Neural cell (in vitro differentiated cells): ENCODE data around the gene OR2M2.

Source experiments
- CTCF ChIP-seq: fragments of 450-650 bp; IDR thresholded peaks from 2 replicates; pipeline ENCODE4 v1.5.1; 2014; ENCODE audit warnings: antibody characterized with exemption, mild to moderate bottlenecking, moderate library complexity; ENCODE audit not compliant: poor library complexity, severe bottlenecking
- EP300 ChIP-seq: fragments of 450-650 bp; conservative IDR thresholded peaks from 2 replicates; pipeline ENCODE4 v1.6.1; 2014; ENCODE audit warnings: antibody characterized with exemption, mild to moderate bottlenecking, moderate library complexity; ENCODE audit not compliant: poor library complexity, severe bottlenecking
- MXI1 ChIP-seq: fragments of 450-650 bp; conservative IDR thresholded peaks from 2 replicates; pipeline ENCODE4 v1.6.1; 2014; ENCODE audit warnings: antibody characterized with exemption, mild to moderate bottlenecking; ENCODE audit not compliant: poor library complexity, severe bottlenecking
- POLR2AphosphoS5 ChIP-seq: IDR thresholded peaks from 2 replicates; pipeline ENCODE4 v1.6.1; 2012
- RAD21 ChIP-seq: fragments of 450-650 bp; conservative IDR thresholded peaks from 2 replicates; pipeline ENCODE4 v1.6.1; 2014; ENCODE audit warnings: antibody characterized with exemption, mild to moderate bottlenecking, moderate library complexity
- REST ChIP-seq: IDR thresholded peaks from 2 replicates; pipeline ENCODE4 v1.6.1; 2012; ENCODE audit warnings: borderline replicate concordance

GRCh38 chr1:248165186-248165585, 9.4 kb upstream of the OR2M2 start:
- TF ChIP-seq REST (no peak), CTCF (no peak), EP300 (no peak), RAD21 (no peak), POLR2AphosphoS5 (no peak), MXI1 (no peak)
